Measurements from ENCODE around the gene FBXW8.

DNA sequence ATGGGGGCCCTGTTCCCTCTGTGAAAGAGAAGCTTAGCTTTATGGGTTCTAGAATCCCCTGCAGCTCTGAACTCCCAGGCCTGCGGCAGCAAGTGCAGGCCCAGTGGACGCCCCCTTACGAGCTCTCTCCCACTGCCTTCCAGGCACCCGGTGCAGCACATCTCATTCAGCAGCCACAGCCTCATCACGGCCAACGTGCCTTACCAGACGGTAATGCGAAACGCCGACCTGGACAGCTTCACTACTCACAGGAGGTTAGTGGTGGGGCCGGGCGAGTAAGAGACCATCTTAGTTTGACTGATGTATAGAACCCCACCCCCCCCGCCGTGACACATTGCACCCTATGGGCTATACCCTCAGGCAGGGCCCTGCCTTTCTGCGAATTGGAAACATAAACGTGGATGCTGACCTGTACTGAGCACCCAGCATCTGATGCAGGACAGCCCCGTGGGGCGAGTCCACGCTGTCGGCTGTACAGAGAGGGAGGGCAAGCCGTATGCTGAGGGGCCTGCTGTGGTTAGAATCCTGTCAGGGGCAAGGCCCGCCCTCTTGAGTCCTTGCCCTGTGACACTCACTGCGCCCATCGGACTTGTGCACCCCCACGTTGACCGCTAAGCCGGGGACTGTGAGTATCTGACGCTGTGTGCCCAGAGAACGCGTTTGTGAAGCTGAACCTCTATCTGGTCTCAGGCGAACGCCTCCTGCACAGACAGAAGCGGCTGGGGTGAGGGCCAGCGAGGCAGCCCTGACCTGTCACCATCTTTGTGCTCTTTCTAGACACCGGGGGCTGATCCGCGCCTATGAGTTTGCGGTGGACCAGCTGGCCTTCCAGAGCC is 116.7 kb downstream of the FBXW8 start:
- TF ChIP-seq POLR2A (IDR thresholded peaks at IDR 0.05; ENCODE audit: low read length) (no peak), GATA1 (IDR thresholded peaks at IDR 0.05; ENCODE audit: low read depth, low read length) (no peak)
